ENCODE results near the gene MSL1. TPM values are rescaled to one million over a fixed set of nuclear protein-coding genes. Genes with fewer than 3 reads are reported as not detected.

The MSL1 gene
- total and polyA plus RNA-seq, 9 of the 15 experiments (the other 6 are each of a cell fraction or from before 2014, with no cell fraction given) = 13.8 to 120 (median 61.9) TPM

DNA sequence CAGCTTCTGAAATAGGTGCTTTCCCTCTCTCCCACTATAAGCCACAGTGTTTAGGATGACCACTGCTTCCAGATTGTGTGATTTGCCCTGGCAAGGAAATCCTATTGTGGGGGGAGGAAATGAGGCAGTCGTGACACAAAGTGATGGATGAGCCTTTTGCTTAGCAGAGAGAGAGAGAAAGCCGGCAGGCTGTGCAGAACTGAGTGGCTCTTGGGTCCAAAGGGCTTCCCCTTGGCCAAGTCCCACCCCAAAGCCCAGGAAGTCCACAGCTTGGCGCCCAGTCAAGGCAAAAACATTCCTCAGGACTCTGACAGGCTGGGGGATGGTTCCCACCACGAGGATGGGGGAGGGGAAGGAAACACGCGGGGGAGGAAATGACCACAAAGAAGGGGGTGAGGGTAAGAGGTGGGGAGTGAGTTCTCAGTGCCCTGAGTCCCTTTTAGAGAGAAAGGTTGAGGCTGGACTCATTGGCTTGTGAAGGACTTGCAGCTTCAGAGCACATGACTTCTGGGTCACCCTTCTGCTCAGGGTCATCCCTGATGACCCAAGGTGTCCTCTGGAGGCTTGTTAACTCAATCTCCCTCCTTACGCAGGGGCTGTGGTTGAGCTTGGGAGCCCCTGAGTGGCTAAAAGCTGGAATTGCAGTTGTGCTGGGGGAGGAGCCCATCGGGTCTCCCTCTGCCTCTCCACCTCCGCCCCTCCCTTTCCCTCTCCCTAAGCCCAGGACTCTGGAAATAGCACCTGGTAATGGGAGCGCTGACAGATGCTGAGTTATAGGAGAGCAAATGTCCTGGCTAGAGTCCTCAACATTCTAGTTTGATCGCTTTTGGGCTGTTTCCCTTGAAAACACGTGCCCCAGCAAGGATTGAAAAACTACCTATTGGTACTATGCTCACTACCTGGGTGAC, 10.3 kb upstream of the MSL1 start (continued):
- TF ChIP-seq NUFIP1 (IDR thresholded peaks at IDR 0.05; ENCODE audit: partially characterized antibody) (no peak), MEF2D (tag; conservative IDR thresholded peaks at IDR 0.05; ENCODE audit: low read depth) (no peak), BACH1 (tag; IDR thresholded peaks at IDR 0.05) (no peak), TRIM28 (IDR thresholded peaks at IDR 0.05) (0 out of 2 replicates have a peak, but pooled peaks have one; percentile 59), CBX8 (IDR thresholded peaks at IDR 0.05; ENCODE audit: borderline replicate concordance, extremely low read depth, low read depth, low read length, poor library complexity, severe bottlenecking) (no peak), ZNF316 (IDR thresholded peaks at IDR 0.05) (no peak), FUS (optimal IDR thresholded peaks at IDR 0.05; ENCODE audit: low read depth, low read length) (no peak), FOXJ2 (tag; IDR thresholded peaks at IDR 0.05) (no peak), ZNF354B (CRISPR knock-in tag; IDR thresholded peaks at IDR 0.05) (no peak), MAFK (IDR thresholded peaks at IDR 0.05; ENCODE audit: low read length) (no peak), MCM3 (IDR thresholded peaks at IDR 0.05) (no peak), IFI16 (CRISPR knock-in tag; IDR thresholded peaks at IDR 0.05) (no peak), BCL6 (CRISPR knock-in tag; IDR thresholded peaks at IDR 0.05) (no peak), ZNF124 (CRISPR knock-in tag; IDR thresholded peaks at IDR 0.05) (no peak), POLR3G (IDR thresholded peaks at IDR 0.05; ENCODE audit: extremely low read depth, insufficient read length, insufficient replicate concordance) (no peak), ESRRB (CRISPR knock-in tag; IDR thresholded peaks at IDR 0.05; ENCODE audit: borderline replicate concordance) (no peak), SIN3A (IDR thresholded peaks at IDR 0.05; ENCODE audit: borderline replicate concordance in 2 of 2, control insufficient read depth in 1 of 2, low read depth in 2 of 2, low read length in 2 of 2) (no peak)
- TF ChIP-seq, protein P1, sequence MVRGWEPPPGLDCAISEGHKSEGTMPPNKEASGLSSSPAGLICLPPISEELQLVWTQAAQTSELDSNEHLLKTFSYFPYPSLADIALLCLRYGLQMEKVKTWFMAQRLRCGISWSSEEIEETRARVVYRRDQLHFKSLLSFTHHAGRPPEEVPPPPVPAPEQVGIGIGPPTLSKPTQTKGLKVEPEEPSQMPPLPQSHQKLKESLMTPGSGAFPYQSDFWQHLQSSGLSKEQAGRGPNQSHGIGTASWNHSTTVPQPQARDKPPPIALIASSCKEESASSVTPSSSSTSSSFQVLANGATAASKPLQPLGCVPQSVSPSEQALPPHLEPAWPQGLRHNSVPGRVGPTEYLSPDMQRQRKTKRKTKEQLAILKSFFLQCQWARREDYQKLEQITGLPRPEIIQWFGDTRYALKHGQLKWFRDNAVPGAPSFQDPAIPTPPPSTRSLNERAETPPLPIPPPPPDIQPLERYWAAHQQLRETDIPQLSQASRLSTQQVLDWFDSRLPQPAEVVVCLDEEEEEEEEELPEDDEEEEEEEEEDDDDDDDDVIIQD (CRISPR knock-in tag; IDR thresholded peaks at IDR 0.05) = no peak
- TF ChIP-seq, protein P2, sequence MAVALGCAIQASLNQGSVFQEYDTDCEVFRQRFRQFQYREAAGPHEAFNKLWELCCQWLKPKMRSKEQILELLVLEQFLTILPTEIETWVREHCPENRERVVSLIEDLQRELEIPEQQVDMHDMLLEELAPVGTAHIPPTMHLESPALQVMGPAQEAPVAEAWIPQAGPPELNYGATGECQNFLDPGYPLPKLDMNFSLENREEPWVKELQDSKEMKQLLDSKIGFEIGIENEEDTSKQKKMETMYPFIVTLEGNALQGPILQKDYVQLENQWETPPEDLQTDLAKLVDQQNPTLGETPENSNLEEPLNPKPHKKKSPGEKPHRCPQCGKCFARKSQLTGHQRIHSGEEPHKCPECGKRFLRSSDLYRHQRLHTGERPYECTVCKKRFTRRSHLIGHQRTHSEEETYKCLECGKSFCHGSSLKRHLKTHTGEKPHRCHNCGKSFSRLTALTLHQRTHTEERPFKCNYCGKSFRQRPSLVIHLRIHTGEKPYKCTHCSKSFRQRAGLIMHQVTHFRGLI (CRISPR knock-in tag; IDR thresholded peaks at IDR 0.05) = no peak
- TF ChIP-seq, protein P3, sequence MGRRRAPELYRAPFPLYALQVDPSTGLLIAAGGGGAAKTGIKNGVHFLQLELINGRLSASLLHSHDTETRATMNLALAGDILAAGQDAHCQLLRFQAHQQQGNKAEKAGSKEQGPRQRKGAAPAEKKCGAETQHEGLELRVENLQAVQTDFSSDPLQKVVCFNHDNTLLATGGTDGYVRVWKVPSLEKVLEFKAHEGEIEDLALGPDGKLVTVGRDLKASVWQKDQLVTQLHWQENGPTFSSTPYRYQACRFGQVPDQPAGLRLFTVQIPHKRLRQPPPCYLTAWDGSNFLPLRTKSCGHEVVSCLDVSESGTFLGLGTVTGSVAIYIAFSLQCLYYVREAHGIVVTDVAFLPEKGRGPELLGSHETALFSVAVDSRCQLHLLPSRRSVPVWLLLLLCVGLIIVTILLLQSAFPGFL (CRISPR knock-in tag; IDR thresholded peaks at IDR 0.05) = no peak
- TF ChIP-seq, protein P4, sequence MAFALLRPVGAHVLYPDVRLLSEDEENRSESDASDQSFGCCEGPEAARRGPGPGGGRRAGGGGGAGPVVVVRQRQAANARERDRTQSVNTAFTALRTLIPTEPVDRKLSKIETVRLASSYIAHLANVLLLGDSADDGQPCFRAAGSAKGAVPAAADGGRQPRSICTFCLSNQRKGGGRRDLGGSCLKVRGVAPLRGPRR (CRISPR knock-in tag; IDR thresholded peaks at IDR 0.05) = no peak
